HepG2 (cell line): Measurements from ENCODE around the gene PSMC5. TPM values are rescaled to one million over a fixed set of nuclear protein-coding genes. Genes with fewer than 3 reads are reported as not detected.

ENCODE experiments used
- ATAC-seq: fragments of 200-7000 bp; cut with Tn5 transposase; 3 replicates; pipeline ENCODE4 v1.9.1; 2020; ENCODE audit warnings: mild to moderate bottlenecking, moderate library complexity
- BruUV-seq: library from RNA; stranded (reverse); fragments of 400-500 nt; replicated peaks from 2 replicates; lab custom pipeline; 2021; lab: Mats Ljungman, UMichigan
- CTCF ChIA-PET: fragments of 300-600 bp; formaldehyde crosslinking; extraction: SDS; loops from one replicate; lab custom pipeline; 2021; ENCODE audit warnings: low total read pairs, inconsistent platforms, low intra/inter-chr PET ratio; lab: Yijun Ruan, JAX
- POLR2A ChIA-PET: fragments of 350-600 bp; sonication (Branson Sonifier 250); formaldehyde crosslinking; loops from one replicate; lab custom pipeline; 2020; ENCODE audit warnings: antibody characterized with exemption, inconsistent platforms; lab: Yijun Ruan, JAX
- DNase-seq: peaks from one replicate; pipeline ENCODE4 v3.0.0-alpha.2; 2015; ENCODE audit warnings: low spot score
- FAIRE-seq: peaks from 3 replicates; lab custom pipeline; 2011; peaks lifted over from hg19 to GRCh38; lab: Jason Lieb, UNC
- H2AFZ ChIP-seq: one replicate; pipeline ENCODE4 v1.6.1; 2011; ENCODE audit warnings: low read length, inconsistent platforms
- H3K27ac ChIP-seq: fragments of 300-600 bp; 3 replicates; pipeline ENCODE4 v1.8.0; 2011; ENCODE audit warnings: mixed run types, mild to moderate bottlenecking, mixed read lengths, low read length, inconsistent platforms; ENCODE audit not compliant: insufficient read depth; ENCODE audit errors: extremely low read length
- H3K27me3 ChIP-seq, 2 experiments: fragments of 200-600 bp in 1 of 2; 2 replicates in 1 of 2; 3 replicates in 1 of 2; pipeline versions ENCODE4 v1.6.0 to v1.8.0; 2011; ENCODE audit warnings: low read length in 2 of 2, mild to moderate bottlenecking in 2 of 2, moderate library complexity in 2 of 2, inconsistent platforms in 1 of 2; ENCODE audit not compliant: insufficient read depth in 2 of 2, control insufficient read depth in 1 of 2
- H3K36me3 ChIP-seq, 2 experiments: fragments of 200-600 bp in 1 of 2; replicated peaks in 1 of 2; 2 replicates in 1 of 2; 3 replicates in 1 of 2; pipeline versions ENCODE4 v1.5.1 to v1.8.0; 2011; ENCODE audit warnings: low read length in 2 of 2, inconsistent platforms in 1 of 2; ENCODE audit not compliant: insufficient read depth in 2 of 2, control insufficient read depth in 1 of 2
- H3K4me1 ChIP-seq: 2 replicates; pipeline ENCODE4 v1.5.1; 2012; ENCODE audit warnings: low read length, inconsistent platforms; ENCODE audit not compliant: insufficient read depth
- H3K4me2 ChIP-seq: 2 replicates; pipeline ENCODE4 v1.6.0; 2011; ENCODE audit warnings: low read depth, low read length, inconsistent platforms
- H3K4me3 ChIP-seq, 3 experiments: fragments of 200-600 bp in 1 of 3; sonication (generic), shearing (Covaris generic) in 1 of 3; replicated peaks in 1 of 3; 2 replicates each; pipeline ENCODE4 v1.5.1; 2011 to 2016; ENCODE audit warnings: low read length in 3 of 3, inconsistent platforms in 2 of 3, low read depth in 2 of 3, mild to moderate bottlenecking in 2 of 3, control low read depth in 1 of 3, mixed read lengths in 1 of 3; ENCODE audit not compliant: insufficient read depth in 1 of 3
- H3K79me2 ChIP-seq: one replicate; pipeline ENCODE4 v1.6.1; 2011; ENCODE audit warnings: low read length, inconsistent platforms; ENCODE audit not compliant: insufficient read depth
- H3K9ac ChIP-seq: 2 replicates; pipeline ENCODE4 v1.6.0; 2011; ENCODE audit warnings: mild to moderate bottlenecking, low read depth, low read length, inconsistent platforms; ENCODE audit not compliant: insufficient read depth
- H3K9me3 ChIP-seq: 2 replicates; pipeline ENCODE4 v1.5.1; 2012; ENCODE audit warnings: mild to moderate bottlenecking, low read length
- H4K20me1 ChIP-seq: 2 replicates; pipeline ENCODE4 v1.6.0; 2011; ENCODE audit warnings: inconsistent platforms, mild to moderate bottlenecking, low read length, moderate library complexity; ENCODE audit not compliant: insufficient read depth
- CREB1 ChIP-seq, 2 experiments: fragments of 450-650 bp in 1 of 2; IDR thresholded peaks; 2 replicates each; pipeline ENCODE4 v1.6.1; 2016 to 2017; ENCODE audit warnings: control low read depth in 1 of 2, mild to moderate bottlenecking in 1 of 2, missing compliant biosample characterization in 1 of 2, missing genetic modification characterization in 1 of 2
- ETV6 ChIP-seq: sonication (generic); formaldehyde crosslinking; conservative IDR thresholded peaks from 2 replicates; pipeline ENCODE4 v1.4.0; 2020; ENCODE audit warnings: missing genetic modification reagents
- GTF3A ChIP-seq: sonication (generic); formaldehyde crosslinking; conservative IDR thresholded peaks from 2 replicates; pipeline ENCODE4 v1.4.0; 2020; ENCODE audit warnings: mild to moderate bottlenecking, missing genetic modification reagents
- NFIB ChIP-seq: sonication (generic); formaldehyde crosslinking; IDR thresholded peaks from 2 replicates; pipeline ENCODE4 v1.9.0; 2021; ENCODE audit warnings: missing genetic modification reagents, mild to moderate bottlenecking, borderline replicate concordance
- POLR2G ChIP-seq: fragments of 200-400 bp; formaldehyde crosslinking; IDR thresholded peaks from 2 replicates; pipeline ENCODE4 v1.6.1; 2018; ENCODE audit warnings: mild to moderate bottlenecking, low read depth, low read length, moderate library complexity
- SALL1 ChIP-seq: sonication (generic); formaldehyde crosslinking; IDR thresholded peaks from 2 replicates; pipeline ENCODE4 v1.8.0; 2022; ENCODE audit warnings: mild to moderate bottlenecking, missing genetic modification reagents
- ZBTB3 ChIP-seq: sonication (generic); formaldehyde crosslinking; IDR thresholded peaks from 2 replicates; pipeline ENCODE4 v1.4.0; 2020; ENCODE audit warnings: low read depth, mild to moderate bottlenecking, moderate library complexity, missing genetic modification reagents, borderline replicate concordance
- ZNF232 ChIP-seq: sonication (generic); formaldehyde crosslinking; IDR thresholded peaks from 2 replicates; pipeline ENCODE4 v1.4.0; 2020; ENCODE audit warnings: missing genetic modification reagents, borderline replicate concordance
- ZNF30 ChIP-seq: sonication (generic); formaldehyde crosslinking; IDR thresholded peaks from 2 replicates; pipeline ENCODE4 v1.5.0; 2020; ENCODE audit warnings: mild to moderate bottlenecking, missing genetic modification reagents
- ZNF331 ChIP-seq: sonication (generic); formaldehyde crosslinking; IDR thresholded peaks from 2 replicates; pipeline ENCODE4 v1.4.0; 2020; ENCODE audit warnings: missing genetic modification reagents
- ZNF451 ChIP-seq: sonication (generic); formaldehyde crosslinking; IDR thresholded peaks from 2 replicates; pipeline ENCODE4 v1.5.0; 2020; ENCODE audit warnings: mild to moderate bottlenecking, missing genetic modification reagents
- ZNF562 ChIP-seq: sonication (generic); formaldehyde crosslinking; IDR thresholded peaks from 2 replicates; pipeline ENCODE4 v1.8.0; 2022; ENCODE audit warnings: missing genetic modification reagents, borderline replicate concordance
- ZNF577 ChIP-seq: sonication (generic); formaldehyde crosslinking; IDR thresholded peaks from 2 replicates; pipeline ENCODE4 v1.4.0; 2020; ENCODE audit warnings: mild to moderate bottlenecking, low read depth, missing genetic modification reagents, borderline replicate concordance
- ZNF652 ChIP-seq: IDR thresholded peaks from 2 replicates; pipeline ENCODE4 v1.6.1; 2016; ENCODE audit warnings: low read depth, borderline replicate concordance
- WGBS: methylation state at CpG from one replicate; pipeline ENCODE4 v1.1.6; 2017; ENCODE audit warnings: low lambda C conversion rate; 5-methylcytosine and 5-hydroxymethylcytosine counted together
- in situ Hi-C: cut with HindIII; loops from 2 replicates; pipeline ENCODE4 v1.10.0; 2017; ENCODE audit warnings: low pct_unique_long_range_greater_than_20kb; ENCODE audit not compliant: extremely low pct_ligation_motif_present
- intact Hi-C: fragments of 100-400 bp; cut with micrococcal nuclease; formaldehyde crosslinking; loops from one replicate; pipeline ENCODE4 v1.10.0; 2022; ENCODE audit not compliant: unreplicated experiment
- polyA plus RNA-seq, 8 experiments: library from polyadenylated mRNA; depleted of rRNA in 3 of 8; stranded (reverse) in 7 of 8; unstranded in 1 of 8; fragments of >200 nt; fragmentation: Illumina TruSeq in 4 of 8; extraction: Trizol in 4 of 8; gene quantifications; 2 replicates each; pipeline versions ENCODE4 v1.2.1 to v1.2.3, GENCODE V29; 2011 to 2016; ENCODE audit warnings: low read depth in 4 of 8, missing spikeins in 1 of 8, mixed read lengths in 1 of 8; ENCODE audit not compliant: insufficient read depth in 1 of 8
- total RNA-seq, 5 experiments: library from RNA; depleted of rRNA; stranded (reverse); fragments of >200 nt; fragmentation: Illumina TruSeq; extraction: Trizol; gene quantifications; 2 replicates each; pipeline ENCODE4 v1.2.3, GENCODE V29; 2016; ENCODE audit warnings: low read depth in 1 of 5

PSMC5 gene
- total and polyA plus RNA-seq, 2 of the 13 experiments (the other 11 are each of a cell fraction or from before 2014, with no cell fraction given), result 35.3 to 128 TPM

DNA sequence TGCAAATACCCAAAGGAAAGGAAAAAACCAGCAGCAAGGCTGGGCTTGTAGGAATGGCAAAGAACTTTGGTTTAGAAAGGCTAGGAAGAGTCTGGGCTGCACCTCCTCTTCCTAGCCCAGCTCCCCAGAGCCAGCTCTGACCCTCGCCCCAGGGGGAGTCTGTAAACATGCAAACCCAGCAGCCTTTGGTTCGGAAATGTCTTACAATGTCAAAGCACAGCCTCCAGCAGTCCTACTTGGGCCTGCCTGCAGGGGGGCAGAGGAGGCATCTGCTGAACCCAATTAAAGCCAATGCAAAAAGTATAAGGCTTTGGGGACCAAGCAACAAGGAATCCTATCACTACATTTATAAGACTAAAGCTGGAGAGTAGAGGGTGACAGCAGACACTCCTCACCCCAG, 5.2 kb downstream of the PSMC5 start:
- in situ Hi-C loops, result no loop called here
- BruUV-seq, result TSS peak; percentile 26
- 94% methylated on average over 2 of the region's 2 CpGs for WGBS
- CTCF ChIA-PET, result no interaction called here
- Histone ChIP-seq H3K4me3 (no peak overlapping the region), H3K36me3 (peaks cover 60 to 82% of the 10 kb centered on the region in 2 experiments), H4K20me1 (0 out of 2 replicates have a peak, but pooled peaks cover 2% of the 10 kb centered on the region), H3K4me2 (no peak overlapping the region), H3K9ac (no peak overlapping the region), H3K9me3 (no peaks in the 10 kb centered on the region), H2AFZ (no peak overlapping the region), H3K4me1 (peaks cover 19% of the 10 kb centered on the region), H3K27me3 (no peaks in the 10 kb centered on the region; a peak in 1 of 5 replicates), H3K79me2 (peaks cover 28% of the 10 kb centered on the region), H3K27ac (no peak overlapping the region)
- POLR2A ChIA-PET, result interaction anchor here (1.1 to 5.2 kb wide), 3 partner anchors 9 to 211 kb away, joined by 4 to 30 read pairs (median 13); partner anchors contain the start of genes CCDC47, DDX42 and MAP3K3
- FAIRE-seq, result no peak
- DNase-seq, result no peak
- intact Hi-C loops, result no loop called here
- ATAC-seq, result peak; percentile 10; the same call in 2 of the 3 replicates
- TF ChIP-seq ZNF232 (CRISPR knock-in tag), result no peak
- no peak for TF ChIP-seq ZBTB3 (CRISPR knock-in tag)
- no peak for TF ChIP-seq GTF3A (CRISPR knock-in tag)
- TF ChIP-seq NFIB (CRISPR knock-in tag), result 0 out of 2 replicates have a peak, but pooled peaks have one; percentile 13
- 0 out of 2 replicates have a peak, but pooled peaks have one; percentile 34 for TF ChIP-seq POLR2G
- TF ChIP-seq ZNF331 (CRISPR knock-in tag), result peak; percentile 34; the same call in 1 of the 2 replicates
- TF ChIP-seq ZNF451 (CRISPR knock-in tag), result no peak
- TF ChIP-seq ZNF562 (CRISPR knock-in tag), result no peak
- TF ChIP-seq CREB1 (IDR thresholded peaks at IDR 0.05), result no peak
- no peak for TF ChIP-seq CREB1 (CRISPR knock-in tag; IDR thresholded peaks at IDR 0.05)
- TF ChIP-seq SALL1 (CRISPR knock-in tag), result no peak
- TF ChIP-seq ETV6 (CRISPR knock-in tag), result no peak
- TF ChIP-seq ZNF577 (CRISPR knock-in tag), result no peak
- no peak for TF ChIP-seq ZNF30 (CRISPR knock-in tag)
- TF ChIP-seq ZNF652 (CRISPR knock-in tag), result no peak
